Hepatocyte (in vitro differentiated cells): Measurements from ENCODE around the gene PPIB. TPM values are rescaled to one million over a fixed set of nuclear protein-coding genes. Genes with fewer than 3 reads are reported as not detected.
A peak's percentile ranks its signal among the peaks of the same experiment; 100 is the strongest.

Source experiments
- DNase-seq: peaks from one replicate; pipeline ENCODE4 v3.0.0-alpha.2; 2016; ENCODE audit warnings: low spot score
- H2AFZ ChIP-seq: fragments of 200-600 bp; sonication (generic); 2 replicates; pipeline ENCODE4 v1.6.0; 2016; ENCODE audit warnings: antibody characterized with exemption, mild to moderate bottlenecking
- H3K27ac ChIP-seq: fragments of 200-600 bp; sonication (generic); 2 replicates; pipeline ENCODE4 v1.5.1; 2016; ENCODE audit warnings: mild to moderate bottlenecking
- H3K27me3 ChIP-seq: fragments of 200-600 bp; sonication (generic); 2 replicates; pipeline ENCODE4 v1.6.1; 2016
- H3K36me3 ChIP-seq: fragments of 200-600 bp; sonication (generic); replicated peaks from 2 replicates; pipeline ENCODE4 v1.5.1; 2016; ENCODE audit warnings: low read depth; ENCODE audit not compliant: insufficient read depth
- H3K4me1 ChIP-seq: fragments of 200-600 bp; sonication (generic); 2 replicates; pipeline ENCODE4 v1.5.1; 2016; ENCODE audit warnings: mild to moderate bottlenecking, moderate library complexity; ENCODE audit not compliant: insufficient read depth
- H3K4me2 ChIP-seq: fragments of 200-600 bp; sonication (generic); 2 replicates; pipeline ENCODE4 v1.6.0; 2016
- H3K4me3 ChIP-seq: fragments of 200-600 bp; sonication (generic); 2 replicates; pipeline ENCODE4 v1.5.1; 2016; ENCODE audit warnings: mild to moderate bottlenecking
- H3K79me2 ChIP-seq: fragments of 200-600 bp; sonication (generic); 2 replicates; pipeline ENCODE4 v1.6.0; 2017; ENCODE audit warnings: mild to moderate bottlenecking
- H3K9me2 ChIP-seq: fragments of 200-600 bp; sonication (generic); replicated peaks from 2 replicates; pipeline ENCODE4 v1.6.0; 2017; ENCODE audit warnings: mild to moderate bottlenecking; ENCODE audit not compliant: insufficient read depth
- H3K9me3 ChIP-seq: fragments of 200-600 bp; sonication (generic); 2 replicates; pipeline ENCODE4 v1.5.1; 2016; ENCODE audit warnings: low read depth, mild to moderate bottlenecking
- H4K20me1 ChIP-seq: fragments of 200-600 bp; sonication (generic); 2 replicates; pipeline ENCODE4 v1.6.0; 2016; ENCODE audit warnings: mild to moderate bottlenecking; ENCODE audit not compliant: insufficient read depth, poor library complexity, severe bottlenecking
- CTCF ChIP-seq: fragments of 200-600 bp; sonication (generic); IDR thresholded peaks from 2 replicates; pipeline ENCODE4 v1.5.1; 2016; ENCODE audit warnings: antibody characterized with exemption, mild to moderate bottlenecking; ENCODE audit not compliant: poor library complexity
- EZH2 ChIP-seq: fragments of 200-600 bp; sonication (generic); IDR thresholded peaks from 2 replicates; pipeline ENCODE4 v1.6.1; 2016; ENCODE audit warnings: antibody characterized with exemption, mild to moderate bottlenecking, borderline replicate concordance
- EZH2phosphoT487 ChIP-seq: fragments of 200-600 bp; sonication (generic); IDR thresholded peaks from one replicate; pipeline ENCODE4 v1.6.1; 2018; ENCODE audit warnings: antibody characterized with exemption, mild to moderate bottlenecking, low read depth, moderate library complexity; ENCODE audit not compliant: unreplicated experiment, severe bottlenecking
- WGBS: methylation state at CpG from one replicate; pipeline ENCODE4 v1.1.6; 2016; ENCODE audit warnings: low lambda C conversion rate; ENCODE audit errors: missing lambda C conversion rate; 5-methylcytosine and 5-hydroxymethylcytosine counted together
- polyA plus RNA-seq: library from polyadenylated mRNA; unstranded; fragments of >200 nt; fragmentation: Nextera tagmentation; extraction: Ambion mirVana; gene quantifications from 2 replicates; pipeline ENCODE4 v1.2.1, GENCODE V29; 2016
- total RNA-seq: library from RNA; depleted of rRNA; stranded (reverse); fragments of >200 nt; gene quantifications from 2 replicates; pipeline ENCODE4 v1.2.3, GENCODE V29; 2014

The PPIB gene
- total and polyA plus RNA-seq, 2 experiments from 2014 or later = 799 to 1,542 TPM

GRCh38 chr15:64182859-64183370, 20.1 kb upstream of the PPIB start:
- H4K20me1 ChIP-seq = no peaks in the 10 kb centered on the region
- DNase-seq = no peak
- TF ChIP-seq CTCF = no peak
- TF ChIP-seq EZH2phosphoT487 = no peak
- TF ChIP-seq EZH2 = no peak
- H3K9me3 ChIP-seq = no peaks in the 10 kb centered on the region
- H3K4me3 ChIP-seq = no peak overlapping the region
- H3K27me3 ChIP-seq = no peaks in the 10 kb centered on the region
- no peaks in the 10 kb centered on the region for H3K36me3 ChIP-seq
- no peak overlapping the region for H2AFZ ChIP-seq
- 81% methylated on average over 4 of the region's 4 CpGs for WGBS
- H3K4me2 ChIP-seq = no peak overlapping the region
- no peaks in the 10 kb centered on the region for H3K79me2 ChIP-seq
- no peaks in the 10 kb centered on the region for H3K9me2 ChIP-seq
- peak overlapping the region; percentile 12 for H3K27ac ChIP-seq
- no peaks in the 10 kb centered on the region for H3K4me1 ChIP-seq

DNA sequence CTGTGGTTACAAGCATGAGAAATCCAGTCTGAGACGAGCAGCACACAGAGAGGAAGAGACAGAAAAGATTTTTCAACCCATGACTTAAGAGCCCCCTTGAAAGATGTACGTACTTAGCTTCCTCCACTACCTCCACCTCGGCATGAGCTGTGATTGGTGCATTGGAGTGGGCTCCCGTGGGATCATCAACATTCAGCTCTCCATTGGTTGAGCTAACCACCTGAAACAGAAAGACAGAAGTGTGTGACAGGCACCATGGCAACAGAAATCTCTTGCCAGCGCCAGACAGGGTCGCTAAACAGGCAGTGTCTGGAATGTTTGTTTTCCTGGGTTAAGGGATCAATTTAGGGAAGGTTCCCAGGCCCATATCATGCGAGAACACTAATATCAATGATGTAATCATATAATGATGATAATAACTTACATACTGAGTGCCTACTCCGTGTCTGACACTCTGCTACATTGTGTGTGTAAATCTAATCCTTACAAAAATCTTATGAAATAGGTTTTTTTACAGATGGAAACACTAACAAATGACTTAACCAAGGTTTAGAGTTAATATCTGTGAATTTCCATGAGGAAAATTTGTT, 17.5 kb upstream of the PPIB start:
- no peaks in the 10 kb centered on the region for H3K9me3 ChIP-seq
- H3K79me2 ChIP-seq = no peaks in the 10 kb centered on the region
- H2AFZ ChIP-seq = no peak overlapping the region
- WGBS = 55% methylated on average over 8 of the region's 8 CpGs
- H3K4me2 ChIP-seq = no peak overlapping the region
- no peaks in the 10 kb centered on the region for H3K27me3 ChIP-seq
- H3K36me3 ChIP-seq = no peaks in the 10 kb centered on the region
- no peaks in the 10 kb centered on the region for H4K20me1 ChIP-seq
- H3K4me3 ChIP-seq = no peak overlapping the region
- TF ChIP-seq EZH2phosphoT487 (no peak), EZH2 (no peak), CTCF (no peak)
- H3K27ac ChIP-seq = no peak overlapping the region
- no peaks in the 10 kb centered on the region for H3K4me1 ChIP-seq
- no peak for DNase-seq
- no peaks in the 10 kb centered on the region for H3K9me2 ChIP-seq

- 93% methylated on average over 5 of the region's 5 CpGs for WGBS
Measured at GRCh38 chr15:64166102-64166890, 3.5 kb upstream of the PPIB start.

More at GRCh38 chr15:64166102-64166890, 3.5 kb upstream of the PPIB start:
- Histone ChIP-seq H3K36me3 (no peaks in the 10 kb centered on the region), H4K20me1 (peaks cover 5% of the 10 kb centered on the region), H3K79me2 (peaks cover 13% of the 10 kb centered on the region), H3K4me1 (peaks cover 14% of the 10 kb centered on the region), H3K27me3 (no peaks in the 10 kb centered on the region), H3K9me3 (no peaks in the 10 kb centered on the region), H3K4me3 (no peak overlapping the region), H3K27ac (no peak overlapping the region), H2AFZ (no peak overlapping the region), H3K9me2 (no peaks in the 10 kb centered on the region), H3K4me2 (no peak overlapping the region)
- TF ChIP-seq CTCF (no peak), EZH2phosphoT487 (no peak), EZH2 (no peak)
- DNase-seq = no peak
